ENCODE measurements around the gene TIAM2.
A peak's percentile ranks its signal among the peaks of the same experiment; 100 is the strongest.
"Not testable (repeated sequence)": the region's sequence is repeated elsewhere in the genome, so short reads cannot be mapped to it uniquely, and the experiment has no call there.

The TIAM2 gene

DNA sequence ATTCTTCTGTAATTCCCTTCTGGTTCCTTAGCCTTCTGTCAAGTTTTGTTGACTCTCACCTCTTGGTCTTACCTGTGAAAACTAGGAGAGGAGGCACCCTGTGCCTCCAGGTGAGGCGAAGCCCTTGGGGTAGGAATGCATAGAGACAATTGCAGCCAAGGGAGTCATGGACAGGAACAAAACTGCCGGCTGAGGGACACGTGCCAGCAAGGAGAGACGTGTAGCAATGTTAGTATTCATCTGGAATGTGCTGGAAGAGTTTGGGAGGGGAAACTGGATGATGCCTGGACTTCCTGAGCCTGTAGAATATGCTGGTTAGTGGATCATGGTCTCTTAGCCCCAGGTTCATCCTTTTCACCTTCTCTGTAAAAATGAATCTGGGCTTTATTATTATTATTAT lies 3.9 kb upstream of the TIAM2 start:
- DNase-seq = no peak

DNA sequence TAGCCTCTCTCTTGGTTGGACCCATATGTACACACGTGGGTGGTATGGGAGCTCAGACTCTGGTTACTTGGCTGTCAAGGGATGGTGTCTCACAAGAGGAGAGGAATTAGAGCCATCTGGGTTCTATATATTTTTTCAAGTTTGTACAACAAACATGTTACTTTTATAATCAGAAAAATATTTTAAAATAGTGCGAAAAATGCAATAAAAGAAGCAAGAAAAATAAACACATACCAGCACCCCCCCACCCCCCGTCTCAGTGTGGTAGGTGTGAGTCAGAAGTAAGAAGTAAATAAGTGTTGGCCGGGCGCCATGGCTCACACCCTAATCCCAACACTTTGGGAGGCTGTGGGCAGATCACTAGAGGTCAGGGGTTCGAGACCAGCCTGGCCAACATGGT lies 2.1 kb upstream of the TIAM2 start:
- no peak for DNase-seq

DNA sequence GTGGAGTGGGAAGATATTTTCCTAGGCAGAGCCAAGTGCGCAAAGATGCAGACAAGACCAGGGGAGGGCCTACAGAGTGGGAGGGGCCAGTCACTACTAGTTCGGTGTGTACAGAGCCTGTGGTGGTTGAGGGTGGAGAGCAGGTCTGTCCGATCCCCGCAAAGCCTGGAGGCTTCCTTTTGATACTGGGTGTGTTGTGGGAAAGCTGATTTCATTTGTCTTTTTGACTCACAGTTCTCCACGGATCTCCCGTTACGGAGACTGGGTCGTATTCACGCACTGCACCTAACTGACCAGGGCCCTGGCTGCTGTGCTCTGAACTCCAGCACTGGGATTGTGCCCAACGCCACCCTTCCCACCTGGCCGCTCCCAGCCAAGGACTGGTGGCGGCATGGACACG lies 1.4 kb upstream of the TIAM2 start:
- no peak for DNase-seq

- DNase-seq = no peak
Measured at GRCh38 chr6:154994836-154995253, 270 bp upstream of the TIAM2 start.

DNA sequence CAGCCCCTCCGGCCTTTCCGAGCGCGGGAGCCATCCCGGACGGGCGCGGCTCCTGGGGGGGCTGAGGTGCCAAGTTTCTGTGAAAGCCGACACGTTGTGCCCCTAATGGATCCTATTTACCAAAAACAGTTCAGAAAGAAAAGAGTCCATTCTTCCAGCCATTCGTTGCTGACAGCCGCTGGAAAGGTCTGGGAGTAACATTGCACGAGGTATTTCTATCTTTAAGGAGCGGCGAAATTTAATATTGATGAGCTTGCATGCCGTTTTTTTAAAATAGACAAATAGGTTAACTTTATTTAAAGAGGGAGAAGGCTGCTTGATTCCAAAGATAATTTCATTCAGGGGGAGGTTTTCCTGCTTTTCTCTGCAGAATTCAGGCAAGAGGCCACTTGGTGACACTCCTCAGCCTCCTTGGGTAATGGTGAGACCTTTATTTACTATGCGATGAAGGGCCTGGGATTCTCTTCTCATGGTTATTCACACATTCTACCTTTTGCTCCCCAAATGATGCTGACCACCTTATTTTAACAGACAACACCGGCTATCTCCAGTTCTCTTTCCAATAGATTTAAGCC lies 988 bp downstream of the TIAM2 start:
- no peak for DNase-seq

DNA sequence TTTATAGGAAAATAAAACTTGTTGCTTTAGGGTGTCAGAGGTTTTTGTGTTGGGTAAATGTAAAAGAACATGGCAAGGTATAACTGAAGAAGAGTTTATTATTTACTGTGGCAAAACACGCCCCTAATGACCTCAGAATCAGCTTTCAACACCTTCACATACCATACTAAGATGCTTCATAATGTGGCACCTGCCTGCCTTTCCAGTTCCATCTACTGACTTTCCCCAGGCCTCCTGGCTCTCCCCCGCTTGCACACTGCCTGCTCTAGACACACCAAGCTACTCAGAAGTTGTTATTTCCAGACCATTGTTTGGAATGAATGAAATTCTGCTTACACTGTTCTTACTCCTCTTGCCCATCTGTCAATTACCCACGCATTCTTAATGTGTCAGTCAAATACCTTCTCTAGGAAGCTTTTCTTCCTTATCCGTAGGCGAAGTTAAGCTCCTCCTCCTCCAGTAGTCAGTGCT lies 1.8 kb downstream of the TIAM2 start:
- DNase-seq = peak; percentile 57

DNA sequence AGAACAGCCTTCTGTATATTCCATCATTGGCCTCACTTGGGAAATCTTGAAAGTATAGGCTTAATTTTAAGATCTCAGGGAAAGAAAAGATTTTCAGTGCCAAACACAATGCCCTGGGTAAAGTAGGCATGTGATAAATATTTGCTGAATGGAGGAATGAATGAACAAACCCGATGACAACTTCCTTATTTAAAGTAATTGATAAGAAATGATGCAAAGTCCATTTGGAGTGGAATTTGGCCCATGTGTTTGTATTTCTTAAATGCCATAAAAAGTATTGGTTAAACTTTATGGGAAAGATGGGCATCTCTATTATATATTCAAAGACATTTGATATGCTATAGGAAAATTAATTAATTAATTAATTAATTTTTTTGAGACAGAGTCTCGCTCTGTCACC lies 3.7 kb downstream of the TIAM2 start:
- no peak for DNase-seq

DNA sequence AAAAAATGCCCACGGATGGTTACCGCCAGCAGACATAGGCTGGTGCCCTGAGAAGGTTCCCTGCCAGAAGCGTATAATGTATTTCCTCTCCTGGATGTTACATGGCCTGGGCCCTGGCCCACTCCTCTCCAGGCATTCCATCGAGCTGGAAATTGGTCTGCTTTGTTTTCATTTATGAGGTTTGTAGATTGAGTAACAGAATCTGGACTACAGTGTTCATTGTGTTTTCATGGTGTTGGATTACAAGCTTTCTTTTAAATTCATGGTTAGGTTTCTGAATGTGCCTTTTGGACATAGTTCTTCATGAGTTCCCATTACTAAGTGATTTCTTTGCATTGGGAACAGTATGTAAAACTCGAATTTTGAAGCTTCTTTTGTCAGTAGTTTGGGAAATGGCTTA lies 6.4 kb downstream of the TIAM2 start:
- no peak for DNase-seq

- DNase-seq = no peak
Measured at GRCh38 chr6:155001934-155002333, 6.8 kb downstream of the TIAM2 start.

DNA sequence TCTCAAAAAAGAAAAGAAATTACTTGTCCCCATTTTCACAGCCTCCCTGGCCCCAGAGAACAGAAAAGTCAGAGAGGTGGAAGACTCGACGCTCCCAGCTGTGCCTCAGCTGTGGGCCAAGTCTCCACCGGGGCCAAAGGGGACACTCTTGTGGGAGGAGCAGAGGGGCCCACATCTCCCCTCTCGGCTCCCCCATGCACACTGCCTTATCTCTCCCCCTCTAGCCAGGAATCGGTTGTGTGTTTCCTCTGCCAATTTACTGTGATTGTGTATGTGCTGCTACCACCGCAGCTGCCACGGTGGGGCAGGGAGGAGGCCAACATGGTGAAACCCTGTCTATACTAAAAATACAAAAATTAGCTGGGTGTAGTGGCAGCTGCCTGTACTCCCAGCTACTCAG lies 8.4 kb downstream of the TIAM2 start:
- no peak for DNase-seq

DNA sequence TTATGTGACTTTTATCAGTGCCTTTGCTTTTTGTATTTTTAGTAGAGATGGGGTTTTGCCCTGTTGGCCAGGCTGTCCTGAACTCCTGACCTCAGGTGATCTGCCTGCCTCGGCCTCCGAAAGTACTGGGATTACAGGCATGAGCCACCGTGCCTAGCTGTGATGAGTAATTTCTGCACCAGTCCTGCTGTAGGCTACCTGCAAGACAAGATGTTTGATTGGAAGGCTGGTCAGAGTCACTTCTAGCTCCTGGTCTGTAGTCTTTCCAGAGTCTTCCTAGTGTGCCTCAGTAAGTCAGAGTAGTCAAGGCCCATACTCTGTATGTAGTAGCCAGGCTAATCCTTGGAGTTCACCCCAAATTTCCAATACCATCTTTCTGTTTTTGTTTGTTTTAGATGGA lies 8.9 kb downstream of the TIAM2 start:
- DNase-seq = no peak

DNA sequence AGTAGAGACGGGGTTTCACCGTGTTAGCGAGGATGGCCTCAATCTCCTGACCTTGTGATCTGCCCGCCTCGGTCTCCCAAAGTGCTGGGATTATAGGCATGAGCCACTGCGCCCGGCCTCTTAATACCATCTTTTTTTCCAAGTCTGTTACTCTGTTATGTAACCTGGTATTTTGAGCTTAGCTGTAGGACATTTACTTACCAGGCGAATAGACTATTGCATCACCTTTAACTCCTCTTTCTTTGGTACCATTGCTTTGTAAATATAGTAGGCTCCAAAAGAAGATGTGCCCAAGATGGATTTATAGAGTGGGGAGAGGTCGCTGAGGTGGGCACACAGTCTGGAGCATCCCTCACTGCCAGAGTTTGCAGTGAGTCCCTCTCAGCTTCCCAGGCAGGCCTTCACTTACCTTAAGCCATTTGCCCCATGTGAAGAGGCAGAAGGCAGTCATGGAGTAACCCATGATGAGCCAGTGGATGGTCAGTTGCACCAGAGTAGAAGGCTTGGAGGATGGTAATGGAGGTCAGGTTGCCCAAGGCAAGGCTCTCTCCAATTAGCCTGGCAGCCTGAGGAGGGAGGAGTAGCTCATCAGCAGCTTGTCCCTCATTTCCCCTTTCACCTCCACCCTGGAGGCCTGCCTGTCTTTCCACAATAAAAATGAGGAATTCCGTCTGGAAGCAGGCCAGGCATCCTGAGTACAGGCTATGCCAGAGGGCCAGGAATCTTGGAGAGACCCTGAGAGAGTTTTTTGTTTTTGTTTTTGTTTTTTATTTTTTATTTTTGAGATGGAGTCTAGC lies 9.7 kb downstream of the TIAM2 start:
- DNase-seq = no peak

- DNase-seq = no peak
Measured at GRCh38 chr6:155008625-155009024, 13.5 kb downstream of the TIAM2 start.

GRCh38 chr6:155010940-155011339 lies 15.8 kb downstream of the TIAM2 start:
- DNase-seq = no peak

DNA sequence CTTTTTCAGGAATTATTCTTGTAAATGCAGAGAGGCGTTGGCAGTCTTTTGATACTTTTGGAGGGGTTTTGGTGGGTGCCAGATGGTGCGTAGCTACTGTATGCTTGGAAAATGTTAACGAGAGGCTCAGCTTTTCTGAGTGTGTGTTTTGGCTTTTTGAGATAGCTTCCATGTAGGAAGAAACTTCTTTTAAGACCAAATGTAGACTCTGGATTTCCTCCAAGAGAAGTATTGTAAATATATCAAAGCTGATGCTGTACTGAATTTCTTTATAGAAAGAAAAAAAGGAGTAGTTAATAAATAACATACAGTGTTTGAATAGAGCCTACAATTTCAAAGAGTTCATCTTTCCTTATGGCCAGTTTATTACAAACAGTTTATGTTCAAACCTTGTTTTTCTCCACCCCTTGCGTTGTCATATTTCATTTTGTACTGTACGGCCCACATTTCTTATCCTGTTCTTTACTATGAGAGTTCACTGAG lies 16.7 kb downstream of the TIAM2 start:
- DNase-seq = no peak

DNA sequence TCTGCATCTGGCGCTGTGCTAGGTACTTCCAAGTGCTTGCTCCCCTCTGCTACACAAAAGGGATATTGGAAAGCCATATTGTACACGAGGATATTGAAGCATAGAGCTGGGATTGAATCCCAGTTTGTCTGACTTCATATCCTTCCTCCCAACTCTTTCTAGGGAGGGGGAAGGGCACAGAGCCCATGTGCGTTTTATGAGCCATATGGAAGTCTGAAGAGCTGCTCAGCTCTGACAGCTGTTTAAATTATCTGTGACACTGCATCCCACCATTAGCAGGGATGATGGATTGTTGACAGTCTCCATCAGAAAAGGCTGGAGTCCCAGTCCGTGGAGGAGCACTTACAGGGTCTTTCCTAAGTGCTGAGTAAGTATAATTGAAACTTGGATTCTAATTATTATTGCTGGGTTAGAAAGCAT lies 18.4 kb downstream of the TIAM2 start:
- no peak for DNase-seq

GRCh38 chr6:155014137-155014536 lies 19.0 kb downstream of the TIAM2 start:
- no peak for DNase-seq

DNA sequence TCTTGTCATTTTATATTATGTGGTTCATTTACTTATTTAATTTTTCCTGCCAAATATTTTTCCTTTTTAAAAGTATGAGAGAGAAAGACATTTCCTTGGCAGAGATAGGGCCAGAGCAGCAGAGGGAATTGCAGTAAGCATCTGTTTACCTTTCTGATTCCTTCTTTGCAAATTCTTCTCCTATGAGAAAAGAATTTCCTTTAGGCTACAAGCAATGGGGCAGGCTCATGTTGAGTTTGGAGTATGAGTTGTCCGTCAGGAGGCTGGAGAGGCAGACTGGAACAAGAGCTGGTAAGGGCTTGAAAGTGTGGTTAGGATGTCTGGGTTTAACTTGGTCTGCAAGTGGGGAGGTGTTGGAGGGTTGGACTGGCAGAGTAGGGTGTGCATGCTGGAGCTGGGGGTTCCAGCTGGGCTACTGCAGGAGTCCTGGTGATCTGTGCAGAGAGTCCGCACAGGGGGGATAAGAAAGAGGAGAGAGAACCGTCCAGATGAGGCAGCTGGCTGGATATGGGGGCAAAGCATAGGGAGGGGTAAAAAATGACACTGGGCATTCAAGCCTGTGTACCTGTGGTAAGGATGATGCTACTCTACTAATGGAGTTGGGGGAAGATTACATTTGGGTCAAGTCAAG lies 19.7 kb downstream of the TIAM2 start:
- DNase-seq = peak; percentile 25

DNA sequence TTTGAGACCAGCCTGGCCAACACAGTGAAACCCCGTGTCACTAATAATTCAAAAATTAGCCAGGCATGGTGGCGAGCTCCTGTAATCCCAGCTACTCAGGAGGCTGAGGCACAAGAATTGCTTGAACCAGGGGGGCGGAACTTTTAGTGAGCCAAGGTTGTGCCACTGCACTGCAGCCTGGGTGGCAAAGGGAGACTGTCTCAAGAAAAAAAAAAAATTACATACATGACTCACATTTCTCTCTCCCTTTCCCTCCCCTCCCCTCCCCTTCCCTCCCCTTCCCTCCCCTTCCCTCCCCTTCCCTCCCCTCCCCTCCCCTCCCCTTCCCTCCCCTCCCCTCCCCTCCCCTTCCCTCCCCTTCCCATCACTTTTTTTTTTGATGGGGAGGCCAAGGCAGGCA lies 23.3 kb downstream of the TIAM2 start:
- DNase-seq = not testable (repeated sequence)

GRCh38 chr6:155021680-155022079 lies 26.6 kb downstream of the TIAM2 start:
- no peak for DNase-seq

DNA sequence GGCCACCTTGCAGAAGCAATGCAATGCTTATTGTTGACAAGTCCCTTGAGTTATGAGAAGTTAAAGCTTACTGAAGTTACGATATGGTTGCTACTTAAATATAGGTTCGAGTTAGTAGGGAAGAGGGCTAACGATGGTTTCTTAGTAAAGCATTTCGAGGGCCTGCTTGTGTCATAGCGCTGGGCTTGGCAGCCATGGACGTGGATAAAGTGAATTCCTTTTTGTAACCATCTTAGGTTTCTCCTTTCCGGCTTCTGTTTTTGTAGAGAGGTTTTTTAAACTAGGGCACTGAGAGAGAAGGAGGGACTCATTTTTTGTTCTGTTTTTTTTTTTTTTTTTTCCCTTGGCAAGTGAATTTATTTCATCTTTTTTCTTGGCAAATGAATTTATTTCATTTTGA lies 27.6 kb downstream of the TIAM2 start:
- DNase-seq = no peak

DNA sequence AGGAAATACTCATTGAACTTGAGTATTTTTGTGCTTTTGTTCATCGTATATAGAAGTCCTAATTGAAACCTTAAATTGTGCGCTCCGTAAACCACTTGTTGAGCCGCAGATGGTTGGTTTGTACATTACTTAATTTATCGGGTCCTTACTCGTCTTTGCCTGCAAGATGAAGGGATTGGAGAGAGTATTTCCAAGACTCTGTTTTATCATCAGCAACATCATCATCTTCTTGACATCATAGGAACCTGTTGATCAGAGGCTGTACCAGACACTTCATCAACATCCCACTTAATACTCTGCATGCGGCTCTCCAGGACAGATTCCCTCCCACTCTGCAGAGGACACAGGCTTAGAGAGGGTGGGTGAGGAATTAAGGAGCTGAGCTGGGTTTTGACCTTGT lies 28.6 kb downstream of the TIAM2 start:
- DNase-seq = no peak

DNA sequence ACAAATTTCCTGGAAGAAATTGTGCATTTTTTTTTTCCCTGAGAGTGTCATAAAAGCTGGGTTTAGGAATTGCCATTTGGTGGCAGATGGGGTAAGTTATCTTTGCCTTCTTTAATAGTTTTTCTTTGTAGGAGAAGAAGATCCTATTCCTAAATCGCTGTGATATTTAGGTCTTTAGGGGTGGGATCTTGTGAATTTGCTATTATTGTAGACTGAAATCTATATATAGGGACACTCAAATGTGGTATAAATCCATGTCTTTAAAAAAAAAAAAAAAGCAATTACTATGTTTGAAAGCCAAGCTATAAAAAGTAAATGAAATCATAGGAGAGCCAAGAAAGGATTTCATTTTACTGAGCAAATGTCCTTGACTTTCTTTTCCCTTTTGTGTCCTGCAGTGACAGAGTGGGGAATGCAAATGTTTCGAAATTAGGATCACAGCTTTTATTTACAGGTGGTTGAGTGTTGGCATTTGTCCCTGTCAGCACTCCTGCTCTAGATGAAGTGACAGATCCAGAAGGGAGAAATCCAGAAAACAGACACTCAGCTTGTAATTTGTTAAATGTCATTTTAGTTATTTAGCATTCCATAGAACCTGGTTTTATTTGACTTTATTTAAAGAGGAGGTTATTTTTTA lies 29.4 kb downstream of the TIAM2 start:
- no peak for DNase-seq
